Measurements from ENCODE around the gene SYTL3. TPM values are rescaled to one million over a fixed set of nuclear protein-coding genes. Genes with fewer than 3 reads are reported as not detected.

SYTL3 gene
- total RNA-seq, 1 experiment from 2014 or later = 1.8 TPM

DNA sequence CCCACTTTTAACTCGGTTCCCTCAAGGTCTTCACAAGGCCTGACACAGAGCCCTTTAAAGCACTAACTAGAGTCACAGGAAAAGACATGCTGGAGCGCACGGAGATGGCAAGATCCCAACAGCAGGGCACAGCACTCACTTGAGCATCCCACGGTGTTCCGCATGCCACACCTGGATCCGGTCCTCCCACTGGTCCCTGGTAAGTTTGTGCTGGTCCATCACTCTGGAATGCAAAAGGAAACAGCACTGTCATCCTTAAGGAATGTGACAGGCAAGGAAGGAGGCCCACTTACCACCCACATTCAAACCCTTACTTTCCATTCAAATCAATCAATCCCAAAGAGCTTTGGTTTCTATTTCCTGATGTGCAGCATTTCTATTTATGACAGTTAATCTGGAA, 134.7 kb downstream of the SYTL3 start:
- DNase-seq (peak; percentile 88), ATAC-seq (peak; percentile 89)
- peak overlapping the region; percentile 23; the same call in 1 of the 2 replicates for H3K4me2 ChIP-seq (ENCODE audit: low read length)
- H3K27me3 ChIP-seq (ENCODE audit: low read length) = no peaks in the 10 kb centered on the region
- intact Hi-C loops (cut with micrococcal nuclease) = no loop called here
- H3K4me1 ChIP-seq (ENCODE audit: insufficient read depth, low read length) = peaks cover 46% of the 10 kb centered on the region
- no peaks in the 10 kb centered on the region for H3K9me3 ChIP-seq (ENCODE audit: low read length)
- no peak overlapping the region for H2AFZ ChIP-seq (ENCODE audit: low read length)
- 0 out of 2 replicates have a peak overlapping the region, but pooled peaks have one; percentile 19 for H3K27ac ChIP-seq (ENCODE audit: low read length)
- BruUV-seq (replicated peaks) = no TSS peak
- no peak overlapping the region for H3K9ac ChIP-seq (ENCODE audit: low read length)
- peaks cover 83% of the 10 kb centered on the region for H3K36me3 ChIP-seq (ENCODE audit: low read depth, low read length)
- no peaks in the 10 kb centered on the region for H3K9me2 ChIP-seq (replicated peaks; ENCODE audit: low read length)
- TF ChIP-seq EZH2 (IDR thresholded peaks at IDR 0.05; ENCODE audit: low read length, unreplicated experiment) = no peak
- TF ChIP-seq CTCF (conservative IDR thresholded peaks at IDR 0.05; ENCODE audit: low read depth, low read length) = no peak
- TF ChIP-seq EZH2phosphoT487 (IDR thresholded peaks at IDR 0.05; ENCODE audit: borderline replicate concordance, low read length) = no peak
- ChIA-PET CTCF (no interaction called here), POLR2A (ENCODE audit: unreplicated experiment) (no interaction called here)
- H3K79me2 ChIP-seq (ENCODE audit: low read length) = peaks cover 79% of the 10 kb centered on the region
- peaks cover 28% of the 10 kb centered on the region for H4K20me1 ChIP-seq (ENCODE audit: low read length)
- H3K4me3 ChIP-seq (ENCODE audit: low read length) = no peak overlapping the region
- H3F3A ChIP-seq (ENCODE audit: low read length, unreplicated experiment) = peaks cover 6% of the 10 kb centered on the region

GRCh38 chr6:158785036-158785435, 135.2 kb downstream of the SYTL3 start:
- peaks cover 46% of the 10 kb centered on the region for H3K4me1 ChIP-seq (ENCODE audit: insufficient read depth, low read length)
- H3K36me3 ChIP-seq (ENCODE audit: low read depth, low read length) = peaks cover 86% of the 10 kb centered on the region
- no peak overlapping the region for H2AFZ ChIP-seq (ENCODE audit: low read length)
- ATAC-seq = no peak
- POLR2A ChIA-PET (ENCODE audit: unreplicated experiment) = interaction anchor here (0.6 kb wide), 1 partner anchor 21 kb away, joined by 4 read pairs; no protein-coding TSS in a partner anchor
- H3K9ac ChIP-seq (ENCODE audit: low read length) = no peak overlapping the region
- 0 out of 2 replicates have a peak overlapping the region, but pooled peaks have one; percentile 19 for H3K27ac ChIP-seq (ENCODE audit: low read length)
- DNase-seq = no peak
- CTCF ChIA-PET = no interaction called here
- no peaks in the 10 kb centered on the region for H3K9me3 ChIP-seq (ENCODE audit: low read length)
- peaks cover 33% of the 10 kb centered on the region for H4K20me1 ChIP-seq (ENCODE audit: low read length)
- peaks cover 6% of the 10 kb centered on the region for H3F3A ChIP-seq (ENCODE audit: low read length, unreplicated experiment)
- no TSS peak for BruUV-seq (replicated peaks)
- peak overlapping the region; percentile 23; the same call in 1 of the 2 replicates for H3K4me2 ChIP-seq (ENCODE audit: low read length)
- H3K79me2 ChIP-seq (ENCODE audit: low read length) = peaks cover 82% of the 10 kb centered on the region
- H3K9me2 ChIP-seq (replicated peaks; ENCODE audit: low read length) = no peaks in the 10 kb centered on the region
- no peaks in the 10 kb centered on the region for H3K27me3 ChIP-seq (ENCODE audit: low read length)
- H3K4me3 ChIP-seq (ENCODE audit: low read length) = no peak overlapping the region
- intact Hi-C loops (cut with micrococcal nuclease) = no loop called here
- TF ChIP-seq EZH2 (IDR thresholded peaks at IDR 0.05; ENCODE audit: low read length, unreplicated experiment) (no peak), EZH2phosphoT487 (IDR thresholded peaks at IDR 0.05; ENCODE audit: borderline replicate concordance, low read length) (no peak), CTCF (conservative IDR thresholded peaks at IDR 0.05; ENCODE audit: low read depth, low read length) (no peak)

DNA sequence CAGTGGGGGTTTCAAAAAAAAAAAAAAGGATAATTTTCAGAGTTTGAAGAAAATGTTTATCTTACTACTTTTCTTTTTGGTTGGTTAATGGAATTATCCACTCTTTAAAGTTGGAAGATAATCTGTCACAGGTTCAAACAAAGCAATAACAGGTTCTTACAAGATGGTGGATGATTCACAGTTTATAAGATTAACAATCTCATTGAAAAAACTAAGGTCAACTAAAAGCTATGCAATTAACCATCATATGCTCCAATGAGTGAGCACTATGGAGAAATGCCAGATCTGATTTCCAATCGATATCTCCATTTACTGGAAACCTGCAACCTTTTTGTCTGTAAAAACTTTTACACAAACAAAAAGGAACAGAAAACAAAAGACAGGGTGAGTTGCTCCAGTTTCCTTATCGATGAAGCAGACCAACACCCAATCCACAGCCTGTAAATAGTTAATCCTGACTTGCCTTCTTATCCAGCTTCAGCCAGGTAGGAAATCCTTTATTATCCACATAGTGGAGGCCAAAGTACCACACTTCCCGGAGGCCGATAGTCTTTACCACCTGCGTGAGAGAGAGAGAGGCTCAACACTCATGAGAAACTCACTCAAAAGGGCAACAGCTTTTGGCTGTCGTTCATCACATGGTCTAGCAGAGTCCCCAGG, 136.9 kb downstream of the SYTL3 start:
- H3K4me3 ChIP-seq (ENCODE audit: low read length) = no peak overlapping the region
- ChIA-PET POLR2A (ENCODE audit: unreplicated experiment) (no interaction called here), CTCF (no interaction called here)
- TF ChIP-seq EZH2 (IDR thresholded peaks at IDR 0.05; ENCODE audit: low read length, unreplicated experiment) (no peak), CTCF (conservative IDR thresholded peaks at IDR 0.05; ENCODE audit: low read depth, low read length) (no peak), EZH2phosphoT487 (IDR thresholded peaks at IDR 0.05; ENCODE audit: borderline replicate concordance, low read length) (no peak)
- ATAC-seq (no peak), DNase-seq (no peak)
- no peaks in the 10 kb centered on the region for H3K9me3 ChIP-seq (ENCODE audit: low read length)
- no peak overlapping the region for H3K9ac ChIP-seq (ENCODE audit: low read length)
- peaks cover 6% of the 10 kb centered on the region for H3F3A ChIP-seq (ENCODE audit: low read length, unreplicated experiment)
- H3K27ac ChIP-seq (ENCODE audit: low read length) = no peak overlapping the region
- H3K79me2 ChIP-seq (ENCODE audit: low read length) = peaks cover 82% of the 10 kb centered on the region
- intact Hi-C loops (cut with micrococcal nuclease) = no loop called here
- no peaks in the 10 kb centered on the region for H3K27me3 ChIP-seq (ENCODE audit: low read length)
- H3K4me2 ChIP-seq (ENCODE audit: low read length) = no peak overlapping the region
- peaks cover 74% of the 10 kb centered on the region for H3K36me3 ChIP-seq (ENCODE audit: low read depth, low read length)
- peaks cover 33% of the 10 kb centered on the region for H3K4me1 ChIP-seq (ENCODE audit: insufficient read depth, low read length)
- no peak overlapping the region for H2AFZ ChIP-seq (ENCODE audit: low read length)
- H3K9me2 ChIP-seq (replicated peaks; ENCODE audit: low read length) = no peaks in the 10 kb centered on the region
- BruUV-seq (replicated peaks) = no TSS peak
- H4K20me1 ChIP-seq (ENCODE audit: low read length) = peaks cover 44% of the 10 kb centered on the region

Data from PC-3 (cell line).